H1 (cell line): Measurements from ENCODE around the gene ZBED5. TPM values are rescaled to one million over a fixed set of nuclear protein-coding genes. Genes with fewer than 3 reads are reported as not detected.

Source experiments
- CTCF ChIA-PET: fragments of 300-600 bp; sonication (Branson Sonifier 250); formaldehyde crosslinking; loops from one replicate; lab custom pipeline; 2021; ENCODE audit not compliant: partially characterized antibody; lab: Charles Lee
- POLR2A ChIA-PET: fragments of 300-600 bp; sonication (Branson Sonifier 250); formaldehyde crosslinking; loops from one replicate; lab custom pipeline; 2021; ENCODE audit warnings: inconsistent platforms; ENCODE audit not compliant: partially characterized antibody; lab: Charles Lee
- DNase-seq, 2 experiments: peaks; one replicate each; pipeline versions ENCODE4 v3.0.0 to v3.0.0-alpha.2; 2010 to 2022; ENCODE audit warnings: low spot score in 2 of 2, low read depth in 1 of 2, mixed read lengths in 1 of 2
- FAIRE-seq: peaks from 2 replicates; lab custom pipeline; 2011; peaks lifted over from hg19 to GRCh38; lab: Jason Lieb, UNC
- H2AFZ ChIP-seq: 2 replicates; pipeline ENCODE4 v1.8.1; 2012; ENCODE audit warnings: low read length, inconsistent platforms
- H2AK5ac ChIP-seq: 2 replicates; pipeline ENCODE4 v1.6.1; 2013; ENCODE audit warnings: low read depth, low read length
- H2BK120ac ChIP-seq: replicated peaks from 2 replicates; pipeline ENCODE3; 2013; ENCODE audit warnings: low read depth, low read length, inconsistent platforms
- H2BK12ac ChIP-seq: 2 replicates; pipeline ENCODE4 v1.6.1; 2013; ENCODE audit warnings: low read depth, low read length
- H2BK15ac ChIP-seq: 2 replicates; pipeline ENCODE4 v1.6.1; 2013; ENCODE audit warnings: low read length
- H2BK20ac ChIP-seq: 2 replicates; pipeline ENCODE4 v1.6.1; 2013; ENCODE audit warnings: low read length
- H2BK5ac ChIP-seq: 2 replicates; pipeline ENCODE4 v1.6.1; 2013; ENCODE audit warnings: low read depth, low read length
- H3K14ac ChIP-seq: 2 replicates; pipeline ENCODE4 v1.6.1; 2013; ENCODE audit warnings: inconsistent platforms; ENCODE audit not compliant: insufficient read length
- H3K18ac ChIP-seq: 2 replicates; pipeline ENCODE4 v1.6.1; 2013; ENCODE audit warnings: low read length; ENCODE audit errors: extremely low read depth
- H3K23ac ChIP-seq: 2 replicates; pipeline ENCODE4 v1.6.1; 2013; ENCODE audit warnings: inconsistent platforms; ENCODE audit not compliant: insufficient read length
- H3K23me2 ChIP-seq: 2 replicates; pipeline ENCODE4 v1.6.1; 2013; ENCODE audit warnings: low read depth, low read length
- H3K27ac ChIP-seq: 2 replicates; pipeline ENCODE4 v1.6.1; 2011; ENCODE audit warnings: low read depth, low read length, inconsistent platforms
- H3K27me3 ChIP-seq, 4 experiments: replicated peaks in 1 of 4; 1 replicate in 1 of 4; 2 replicates in 3 of 4; pipeline versions ENCODE4 v1.6.1 to v1.8.1; 2011 to 2013; ENCODE audit warnings: low read length in 3 of 4, mild to moderate bottlenecking in 3 of 4, inconsistent platforms in 2 of 4, mixed read lengths in 2 of 4, moderate library complexity in 1 of 4; ENCODE audit not compliant: control insufficient read depth in 3 of 4, insufficient read depth in 3 of 4; ENCODE audit errors: extremely low read depth in 1 of 4
- H3K36me3 ChIP-seq, 4 experiments: 2 replicates each; pipeline versions ENCODE4 v1.6.1 to v1.8.1; 2011 to 2013; ENCODE audit warnings: mild to moderate bottlenecking in 4 of 4, low read length in 3 of 4, moderate library complexity in 2 of 4, control low read depth in 1 of 4, inconsistent platforms in 1 of 4; ENCODE audit not compliant: insufficient read depth in 4 of 4, control insufficient read depth in 2 of 4
- H3K4ac ChIP-seq: replicated peaks from 2 replicates; pipeline ENCODE3; 2013; ENCODE audit warnings: low read length, low read depth, mixed read lengths, inconsistent platforms; ENCODE audit not compliant: insufficient read length
- H3K4me1 ChIP-seq, 4 experiments: replicated peaks in 1 of 4; 1 replicate in 1 of 4; 2 replicates in 3 of 4; pipeline versions ENCODE4 v1.6.1 to v1.8.1; 2011 to 2013; ENCODE audit warnings: low read length in 3 of 4, inconsistent platforms in 2 of 4, mixed read lengths in 1 of 4; ENCODE audit not compliant: insufficient read depth in 4 of 4, control insufficient read depth in 3 of 4
- H3K4me2 ChIP-seq, 2 experiments: 2 replicates each; pipeline versions ENCODE4 v1.6.1 to v1.8.1; 2011 to 2013; ENCODE audit warnings: low read depth in 2 of 2, low read length in 2 of 2, control low read depth in 1 of 2, inconsistent platforms in 1 of 2, mild to moderate bottlenecking in 1 of 2; ENCODE audit not compliant: insufficient read depth in 1 of 2
- H3K4me3 ChIP-seq, 4 experiments: fragments of 200-600, 300-600 bp in 1 of 4; sonication (generic), shearing (Covaris generic), sonication (Bioruptor Twin) in 1 of 4; 2 replicates each; pipeline versions ENCODE4 v1.5.1 to v1.8.1; 2011 to 2016; ENCODE audit warnings: low read length in 4 of 4, low read depth in 3 of 4, control low read depth in 2 of 4, inconsistent platforms in 2 of 4, mild to moderate bottlenecking in 2 of 4, mixed read lengths in 1 of 4, moderate library complexity in 1 of 4; ENCODE audit not compliant: insufficient read depth in 2 of 4; ENCODE audit errors: extremely low read depth in 1 of 4
- H3K56ac ChIP-seq: replicated peaks from 2 replicates; pipeline ENCODE3; 2013; ENCODE audit warnings: low read depth, mild to moderate bottlenecking, mixed read lengths, low read length, inconsistent platforms; ENCODE audit not compliant: insufficient read length
- H3K79me1 ChIP-seq: 2 replicates; pipeline ENCODE4 v1.6.1; 2013; ENCODE audit warnings: low read depth, low read length, control low read depth
- H3K79me2 ChIP-seq, 2 experiments: 2 replicates each; pipeline versions ENCODE4 v1.6.1 to v1.8.1; 2012 to 2013; ENCODE audit warnings: low read length in 2 of 2, mild to moderate bottlenecking in 2 of 2, inconsistent platforms in 1 of 2; ENCODE audit not compliant: insufficient read depth in 2 of 2, control insufficient read depth in 1 of 2
- H3K9ac ChIP-seq, 4 experiments: replicated peaks in 1 of 4; 1 replicate in 1 of 4; 2 replicates in 3 of 4; pipeline versions ENCODE4 v1.6.1 to v1.8.1; 2011 to 2013; ENCODE audit warnings: low read depth in 3 of 4, low read length in 3 of 4, control low read depth in 2 of 4, mild to moderate bottlenecking in 2 of 4, moderate library complexity in 2 of 4, inconsistent platforms in 1 of 4; ENCODE audit errors: extremely low read depth in 1 of 4
- H3K9me3 ChIP-seq, 2 experiments: 2 replicates each; pipeline versions ENCODE4 v1.6.1 to v1.8.1; 2012 to 2013; ENCODE audit warnings: mild to moderate bottlenecking in 2 of 2, moderate library complexity in 2 of 2, control low read depth in 1 of 2, inconsistent platforms in 1 of 2, low read depth in 1 of 2, low read length in 1 of 2, mixed read lengths in 1 of 2; ENCODE audit not compliant: insufficient read depth in 2 of 2
- H4K20me1 ChIP-seq, 2 experiments: replicated peaks in 1 of 2; 2 replicates each; pipeline versions ENCODE3 to v1.8.1; 2011 to 2013; ENCODE audit warnings: inconsistent platforms in 2 of 2, low read length in 2 of 2, mild to moderate bottlenecking in 1 of 2; ENCODE audit not compliant: insufficient read depth in 2 of 2, control insufficient read depth in 1 of 2
- H4K5ac ChIP-seq: 2 replicates; pipeline ENCODE4 v1.6.1; 2013; ENCODE audit warnings: low read length, low read depth, mixed read lengths, inconsistent platforms; ENCODE audit not compliant: insufficient read length
- H4K8ac ChIP-seq: 2 replicates; pipeline ENCODE4 v1.8.0; 2013; ENCODE audit warnings: mild to moderate bottlenecking, moderate library complexity, low read length, inconsistent platforms; ENCODE audit not compliant: insufficient read depth; ENCODE audit errors: extremely low read depth
- H4K91ac ChIP-seq: replicated peaks from 2 replicates; pipeline ENCODE3; 2013; ENCODE audit warnings: low read length, mixed read lengths, inconsistent platforms; ENCODE audit not compliant: insufficient read length
- CHD2 ChIP-seq: IDR thresholded peaks from 2 replicates; pipeline ENCODE4 v1.6.1; 2012; ENCODE audit warnings: low read length, improper control_type of control experiment
- GABPA ChIP-seq: IDR thresholded peaks from 2 replicates; pipeline ENCODE4 v1.6.1; 2011; ENCODE audit warnings: mild to moderate bottlenecking, low read length, moderate library complexity, borderline replicate concordance; ENCODE audit not compliant: insufficient read depth
- WGBS, 2 experiments: shearing (Covaris generic) in 1 of 2; methylation state at CpG; one replicate each; pipeline versions ENCODE4 v1.1.6 to v1.1.7; 2013 to 2015; ENCODE audit warnings: low lambda C conversion rate in 2 of 2, mixed read lengths in 2 of 2, inconsistent platforms in 1 of 2, low coverage in 1 of 2, missing lambda C conversion rate in 1 of 2; ENCODE audit not compliant: insufficient replicate concordance in 2 of 2, insufficient coverage in 1 of 2, insufficient read length in 1 of 2; ENCODE audit errors: extremely low coverage in 1 of 2, missing lambda C conversion rate in 1 of 2; 5-methylcytosine and 5-hydroxymethylcytosine counted together
- polyA plus RNA-seq, 7 experiments: library from polyadenylated mRNA; depleted of rRNA in 3 of 7; stranded (reverse) in 5 of 7; unstranded in 2 of 7; fragments of >200 nt in 5 of 7; fragments of 200-250 nt in 2 of 7; gene quantifications; 1 replicate in 5 of 7; 2 replicates in 1 of 7; 4 replicates in 1 of 7; pipeline versions ENCODE4 v1.2.1 to v1.2.3, GENCODE V29; 2011 to 2013; ENCODE audit warnings: missing spikeins in 2 of 7, mixed read lengths in 2 of 7
- total RNA-seq: library from RNA; stranded (reverse); fragmentation: NEBNext Ultra II Directional; extraction: Animal tissue kit (Norgen Biotek cat#: 25700); gene quantifications from 2 replicates; pipeline ENCODE4 v1.2.1, GENCODE V29; 2021

ZBED5 gene
- total and polyA plus RNA-seq, 2 of the 8 experiments (the other 6 are each of a cell fraction or from before 2014, with no cell fraction given), result 54.2 to 94.7 TPM

DNA sequence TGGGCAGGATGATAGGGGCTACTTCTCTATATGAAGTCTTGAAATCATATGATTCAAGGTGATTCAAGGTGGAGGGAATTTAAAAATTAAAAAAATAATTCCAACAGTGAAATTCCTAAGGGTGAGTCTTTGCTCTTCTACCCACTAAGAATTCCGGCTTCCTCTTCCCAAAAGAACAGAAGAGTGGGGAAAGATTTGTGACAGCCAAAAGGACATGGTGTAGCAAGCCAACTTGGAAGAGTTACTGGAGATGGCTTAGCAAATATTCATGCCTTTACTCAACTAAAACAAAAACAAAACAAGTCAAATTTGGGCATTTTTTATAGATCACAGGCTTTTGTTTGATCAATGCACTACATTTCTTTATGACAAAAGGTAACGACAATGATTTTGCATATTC lies 12.3 kb downstream of the ZBED5 start:
- Histone ChIP-seq H3K23me2 (no peaks in the 10 kb centered on the region), H3K14ac (no peak overlapping the region), H4K5ac (no peak overlapping the region), H3K4me1 (no peaks in the 10 kb centered on the region), H3K4me3 (no peak overlapping the region), H4K91ac (no peak overlapping the region), H2BK12ac (no peak overlapping the region), H2AFZ (no peak overlapping the region), H4K8ac (no peak overlapping the region), H3K4ac (no peak overlapping the region), H3K4me2 (no peak overlapping the region), H3K18ac (no peak overlapping the region), H4K20me1 (no peaks in the 10 kb centered on the region), H2BK120ac (no peak overlapping the region), H2BK15ac (no peak overlapping the region), H3K79me1 (no peaks in the 10 kb centered on the region), H3K79me2 (no peaks in the 10 kb centered on the region), H3K9me3 (no peaks in the 10 kb centered on the region), H2AK5ac (no peak overlapping the region), H3K9ac (no peak overlapping the region), H3K27ac (no peak overlapping the region), H3K27me3 (no peaks in the 10 kb centered on the region), H3K36me3 (no peaks in the 10 kb centered on the region), H2BK20ac (no peak overlapping the region), H3K23ac (no peak overlapping the region), H3K56ac (no peak overlapping the region), H2BK5ac (no peak overlapping the region)
- 87% methylated on average over 2 of the region's 2 CpGs; no CpG with 5 or more reads in 1 of the 2 experiments for WGBS, 2 experiments
- ChIA-PET POLR2A (interaction anchor here (0.8 to 1.6 kb wide), 3 partner anchors 12 to 53 kb away, joined by 3 to 6 read pairs (median 5); partner anchors contain the start of genes EIF4G2 and ZBED5), CTCF (interaction anchor here (1.1 kb wide), 1 partner anchor 53 kb away, joined by 3 read pairs; no protein-coding TSS in a partner anchor)
- FAIRE-seq (no peak), DNase-seq (no peak)
- no peak for TF ChIP-seq CHD2
- TF ChIP-seq GABPA, result no peak
